ENCODE measurements around the gene PTPN11.
"Not testable (repeated sequence)": the region's sequence is repeated elsewhere in the genome, so short reads cannot be mapped to it uniquely, and the experiment has no call there.

PTPN11 gene

DNA sequence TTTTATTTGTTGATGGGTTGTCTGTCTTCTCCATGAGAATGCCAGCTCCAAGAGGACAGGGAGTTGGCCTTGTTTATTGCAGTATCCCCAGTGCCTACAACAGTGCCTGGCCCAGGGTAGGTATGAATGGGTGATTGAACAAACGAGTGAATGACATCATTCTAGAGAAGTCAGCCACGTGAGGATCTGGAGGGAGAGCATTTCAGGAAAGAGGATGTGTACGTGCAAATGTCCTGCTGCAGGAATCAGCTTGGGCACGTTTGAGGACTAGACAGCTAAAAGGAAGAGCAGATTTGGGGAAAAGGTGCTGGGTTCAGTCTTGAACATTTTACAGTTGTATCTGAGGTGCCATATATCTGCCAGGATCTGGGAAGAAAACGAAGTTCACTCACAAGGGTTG lies 97.1 kb downstream of the PTPN11 start:
- DNase-seq: no peak

DNA sequence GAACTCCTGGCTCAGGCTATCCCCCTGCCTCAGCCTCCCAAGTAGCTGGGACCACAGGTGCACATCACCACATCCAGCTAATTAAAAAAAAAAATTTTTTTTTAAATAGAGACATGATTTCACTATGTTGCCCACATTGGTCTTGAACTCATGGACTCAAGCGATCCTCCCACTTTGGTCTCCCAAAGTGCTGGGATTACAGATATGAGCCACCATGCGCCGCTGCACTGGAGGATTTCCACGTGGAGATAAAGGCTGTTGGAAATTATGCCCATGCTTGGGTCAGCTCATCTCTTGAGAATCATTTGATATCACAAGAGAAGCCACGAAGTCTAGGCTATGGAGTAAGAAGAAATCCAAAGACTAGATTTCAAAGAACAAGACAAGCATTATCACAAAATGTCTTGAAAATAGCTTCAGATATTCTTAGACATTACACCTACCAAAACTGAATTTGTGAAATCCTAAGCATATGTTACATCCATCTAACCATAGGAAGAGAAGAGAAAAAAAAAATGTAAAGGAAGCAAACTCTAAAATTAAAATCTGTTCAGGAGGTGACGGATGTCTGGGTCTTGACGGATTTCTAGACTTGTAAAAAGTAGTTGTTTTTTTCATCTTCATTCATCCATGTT lies 99.1 kb downstream of the PTPN11 start:
- no peak for DNase-seq

DNA sequence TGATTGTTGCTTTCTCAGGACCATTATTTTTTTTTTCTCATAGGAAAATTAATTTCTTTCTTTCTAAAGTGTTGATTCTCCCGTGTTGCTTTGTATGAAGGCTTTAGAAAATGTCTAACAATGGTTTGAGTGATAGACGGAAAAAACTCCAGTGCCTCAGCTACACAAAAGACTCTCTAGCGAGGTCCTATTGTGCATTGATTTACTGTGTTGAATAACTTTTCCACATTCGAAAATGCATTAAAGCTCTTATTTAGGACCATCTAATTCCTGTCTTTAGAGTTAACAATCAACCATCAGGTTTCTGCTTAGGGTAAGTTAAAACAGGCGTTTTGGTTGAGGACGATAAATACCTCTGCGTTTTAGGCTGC lies 99.6 kb downstream of the PTPN11 start:
- DNase-seq: no peak

DNA sequence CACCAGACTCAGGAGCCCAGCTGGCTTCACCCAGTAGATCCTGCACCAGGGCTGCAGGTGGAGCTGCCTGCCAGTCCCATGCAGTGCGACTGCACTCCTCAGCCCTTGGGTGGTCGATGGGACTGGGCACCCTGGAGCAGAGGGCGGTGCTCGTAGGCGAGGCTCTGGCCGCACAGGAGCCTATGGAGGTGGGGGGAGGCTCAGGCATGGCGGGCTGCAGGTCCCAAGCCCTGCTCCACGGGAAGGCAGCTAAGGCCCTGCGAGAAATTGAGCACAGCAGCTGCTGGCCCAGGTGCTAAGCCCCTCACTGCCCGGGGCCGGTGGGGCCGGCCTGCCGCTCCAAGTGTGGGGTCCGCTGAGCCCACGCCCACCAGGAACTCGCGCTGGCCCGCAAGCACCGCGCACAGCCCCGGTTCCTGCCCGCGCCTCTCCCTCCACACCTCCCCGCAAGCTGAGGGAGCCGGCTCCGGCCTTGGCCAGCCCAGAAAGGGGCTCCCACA lies 101.1 kb downstream of the PTPN11 start:
- DNase-seq: not testable (repeated sequence)

DNA sequence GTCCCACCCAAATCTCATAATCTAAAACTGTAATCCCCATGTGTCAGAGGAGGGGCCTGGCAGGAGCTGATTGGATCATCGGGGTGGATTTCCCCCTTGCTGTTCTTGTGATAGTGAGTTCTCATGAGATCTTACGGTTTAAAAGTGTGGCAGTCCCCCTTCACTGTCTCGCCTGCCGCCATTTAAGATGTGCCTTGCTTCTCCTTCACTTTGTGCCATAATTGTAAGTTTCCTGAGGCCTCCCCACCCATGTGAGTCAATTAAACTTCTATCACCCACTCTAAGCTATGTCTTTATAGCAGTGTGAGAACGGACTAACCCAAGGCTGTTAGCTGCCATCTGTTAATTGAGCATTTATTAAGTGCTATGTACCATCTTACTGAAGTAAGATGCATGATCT lies 105.1 kb downstream of the PTPN11 start:
- no peak for DNase-seq

DNA sequence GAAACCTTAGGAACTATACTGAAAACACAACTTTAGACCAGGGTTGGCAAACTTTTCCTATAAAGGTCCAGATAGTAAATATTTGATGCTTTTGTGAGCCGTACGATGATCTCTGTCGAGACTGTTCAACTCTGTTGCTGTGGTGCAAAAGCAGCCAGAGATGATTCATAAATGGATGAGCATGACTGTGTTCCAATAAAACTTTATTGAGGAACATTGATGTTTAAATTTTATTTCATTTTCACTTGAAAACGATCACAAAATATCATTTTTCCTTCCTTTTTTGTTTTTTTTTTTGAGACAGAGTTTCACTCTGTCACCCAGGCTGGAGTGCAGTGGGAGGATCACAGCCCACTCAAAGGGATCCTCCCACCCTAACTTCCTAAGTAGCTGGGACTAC lies 105.5 kb downstream of the PTPN11 start:
- no peak for DNase-seq

DNA sequence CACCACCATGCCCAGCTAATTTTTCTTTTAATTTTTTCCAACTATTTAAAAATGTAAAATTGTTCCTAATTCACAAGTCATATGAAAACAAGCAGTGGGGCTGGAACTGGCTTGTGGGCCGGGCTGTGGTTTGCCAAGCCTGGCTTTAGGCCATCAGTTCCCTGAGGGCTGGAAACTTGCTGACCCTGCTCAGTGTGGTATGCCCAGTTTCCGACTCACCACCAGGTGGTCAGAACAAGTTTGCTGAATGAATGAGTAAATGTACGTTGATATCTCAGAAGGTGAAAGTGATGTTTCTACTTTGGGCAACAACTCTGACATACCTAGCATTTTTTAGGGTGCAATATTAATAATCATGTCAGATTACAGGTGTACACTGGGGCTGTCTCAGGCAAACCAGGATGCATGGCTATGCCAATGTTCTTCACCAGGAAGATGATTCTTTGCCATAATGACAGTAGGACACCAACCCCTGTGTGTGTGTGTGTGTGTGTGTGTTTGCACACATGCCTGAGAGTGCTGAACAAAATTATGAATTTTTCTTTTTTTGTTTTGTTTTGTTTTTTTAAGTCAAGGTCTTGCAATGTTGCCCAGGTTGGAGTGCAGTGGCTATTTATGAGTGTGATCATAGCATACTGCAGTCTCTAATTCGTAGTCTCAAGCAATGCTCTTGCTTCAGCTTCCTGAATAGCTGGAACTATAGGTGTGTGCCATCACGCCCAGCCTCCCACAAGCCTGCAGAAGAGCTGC lies 106.1 kb downstream of the PTPN11 start:
- no peak for DNase-seq

DNA sequence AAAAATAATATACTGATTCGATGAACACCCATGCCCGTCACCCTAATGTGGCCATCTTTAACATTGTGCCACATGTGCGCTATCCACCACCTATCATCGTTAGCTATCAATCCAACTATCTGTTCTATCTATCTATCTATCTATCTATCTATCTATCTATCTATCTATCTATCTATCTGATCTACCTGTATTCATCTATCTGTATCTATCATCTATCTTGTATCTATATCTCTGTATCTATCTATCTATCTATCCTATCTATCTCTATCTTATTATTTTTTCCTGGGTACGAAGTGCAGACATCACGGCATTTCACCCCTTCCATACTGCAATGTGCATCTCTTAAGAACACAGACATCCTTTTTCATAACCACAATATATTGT lies 106.7 kb downstream of the PTPN11 start:
- no peak for DNase-seq

DNA sequence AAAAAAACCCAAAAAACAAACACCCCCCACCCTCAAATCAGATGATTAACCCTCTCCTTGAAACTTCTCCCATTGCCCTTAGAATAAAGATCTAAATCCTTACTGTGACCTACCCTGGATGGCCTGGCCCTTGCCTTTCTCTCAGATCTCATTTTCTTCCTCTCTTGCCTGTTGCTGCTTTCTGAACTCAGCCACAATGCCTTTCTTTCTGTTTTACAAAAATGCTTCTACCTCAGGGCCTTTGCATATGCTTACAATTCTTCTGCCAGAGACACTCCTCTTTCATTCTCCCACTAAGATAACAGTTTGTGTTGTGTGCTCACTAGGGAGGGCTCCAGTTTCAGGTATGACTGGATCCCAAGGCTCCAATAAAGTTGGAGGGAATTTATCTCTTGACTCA lies 108.3 kb downstream of the PTPN11 start:
- no peak for DNase-seq

DNA sequence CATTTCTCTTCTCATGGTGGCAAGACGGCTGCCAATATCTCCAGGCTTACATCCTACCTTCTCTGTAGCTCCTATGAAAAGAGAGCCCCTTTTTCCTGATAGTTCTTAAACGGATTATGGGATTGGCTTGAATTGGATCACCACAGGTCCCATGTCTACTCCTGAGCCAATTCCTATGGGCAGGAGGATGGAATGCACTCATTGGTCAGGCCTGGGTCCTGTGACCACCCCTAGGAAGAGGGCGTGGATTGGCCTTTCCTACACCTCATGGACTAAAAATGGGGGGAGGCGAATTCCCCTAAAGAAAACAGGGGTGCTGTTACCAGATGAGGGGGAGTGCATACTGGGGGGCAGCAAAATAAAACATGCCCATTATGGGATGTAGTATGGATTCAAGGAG lies 108.8 kb downstream of the PTPN11 start:
- no peak for DNase-seq

DNA sequence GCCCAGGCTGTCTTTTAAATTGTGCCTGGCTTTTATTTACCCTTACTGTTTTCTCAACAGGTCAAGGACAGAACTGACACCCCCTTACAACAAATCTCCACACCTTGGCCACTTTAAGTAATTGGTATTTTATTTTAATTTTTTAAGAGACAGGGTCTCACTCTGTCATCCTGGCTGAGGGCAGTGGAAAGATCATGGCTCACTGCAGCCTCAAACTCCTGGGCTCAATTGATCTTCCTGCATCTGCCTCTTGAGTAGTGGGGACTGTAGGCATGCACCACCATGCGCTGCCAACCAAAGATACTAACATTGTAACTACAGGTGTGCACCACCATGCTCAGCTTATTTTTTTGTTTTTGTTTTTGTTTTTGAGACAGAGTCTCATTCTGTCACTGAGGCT lies 109.8 kb downstream of the PTPN11 start:
- DNase-seq: no peak

DNA sequence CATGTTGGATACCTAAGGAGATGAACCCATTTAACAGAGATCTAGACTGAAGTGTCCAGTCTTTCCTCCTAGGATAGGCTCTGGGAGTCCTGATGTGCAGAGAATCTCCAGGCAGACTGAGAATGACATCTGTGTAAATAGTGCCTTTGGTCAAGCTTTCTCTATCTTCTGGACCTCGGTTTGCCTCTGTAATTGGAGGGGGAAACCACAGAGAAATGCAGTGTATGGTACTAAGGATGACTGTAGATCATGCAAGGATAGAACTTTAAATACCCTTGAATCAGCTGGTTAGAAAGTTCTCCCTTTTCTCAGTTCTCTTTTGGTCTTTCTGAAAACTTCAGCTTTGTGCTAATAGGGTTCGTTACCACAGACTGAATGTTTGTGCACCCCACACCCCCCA lies 112.2 kb downstream of the PTPN11 start:
- no peak for DNase-seq

DNA sequence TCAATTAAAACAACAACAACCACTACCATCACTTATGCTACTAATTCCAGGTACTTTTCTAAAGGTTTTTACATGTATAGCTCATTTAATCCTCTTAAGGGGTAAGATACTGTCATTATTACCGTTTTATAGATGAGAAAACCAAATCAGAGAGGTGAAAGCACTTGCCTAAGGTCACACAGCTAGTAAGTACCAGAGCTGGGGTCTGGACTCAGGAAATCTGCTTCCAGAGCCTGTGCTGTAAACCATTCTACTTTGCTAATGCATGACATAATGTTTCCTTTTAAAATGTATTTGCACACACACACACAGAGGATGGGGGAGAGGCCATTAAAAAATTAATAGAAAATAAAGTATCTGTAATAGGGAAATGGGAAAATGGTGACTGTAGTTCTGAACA lies 113.4 kb downstream of the PTPN11 start:
- DNase-seq: no peak

DNA sequence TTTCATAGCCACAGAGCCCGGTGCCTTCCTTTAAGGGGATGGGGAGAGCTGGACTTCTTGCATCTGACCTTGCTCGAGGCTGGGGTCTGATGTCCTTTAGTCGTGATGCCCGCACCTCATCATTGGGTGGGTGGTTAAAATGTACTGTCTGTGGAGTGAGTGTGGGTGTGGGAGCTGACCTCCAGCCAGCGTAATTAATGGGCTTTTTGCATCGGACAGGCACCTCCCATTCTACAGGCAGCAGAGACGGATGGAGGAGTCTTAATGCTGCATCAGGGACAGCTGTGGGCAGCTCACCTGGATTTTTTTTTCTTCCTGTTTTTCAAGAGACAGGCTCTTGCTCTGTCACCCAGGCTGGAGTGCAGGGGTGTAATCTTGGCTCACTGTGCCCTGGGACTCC lies 114.8 kb downstream of the PTPN11 start:
- no peak for DNase-seq

DNA sequence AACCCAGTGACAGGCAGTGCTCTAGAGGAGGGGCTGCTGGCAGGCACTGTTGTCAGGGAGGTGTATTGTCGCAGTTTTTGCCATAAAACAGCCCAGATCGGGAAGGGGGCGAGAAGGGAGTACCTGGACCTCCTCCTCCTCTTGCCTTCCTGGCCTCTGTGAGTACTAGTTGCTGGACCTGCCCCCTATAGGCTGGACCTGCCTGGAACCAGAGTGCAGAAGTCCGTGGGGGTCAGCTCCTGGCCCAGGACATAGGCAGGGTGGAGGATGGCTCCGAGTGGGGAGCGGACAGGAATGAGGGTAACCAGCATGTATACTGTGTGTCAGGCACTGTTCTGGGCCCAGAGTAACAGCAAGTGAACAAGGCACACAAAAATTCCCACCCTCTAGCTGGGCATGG lies 116.3 kb downstream of the PTPN11 start:
- DNase-seq: no peak

DNA sequence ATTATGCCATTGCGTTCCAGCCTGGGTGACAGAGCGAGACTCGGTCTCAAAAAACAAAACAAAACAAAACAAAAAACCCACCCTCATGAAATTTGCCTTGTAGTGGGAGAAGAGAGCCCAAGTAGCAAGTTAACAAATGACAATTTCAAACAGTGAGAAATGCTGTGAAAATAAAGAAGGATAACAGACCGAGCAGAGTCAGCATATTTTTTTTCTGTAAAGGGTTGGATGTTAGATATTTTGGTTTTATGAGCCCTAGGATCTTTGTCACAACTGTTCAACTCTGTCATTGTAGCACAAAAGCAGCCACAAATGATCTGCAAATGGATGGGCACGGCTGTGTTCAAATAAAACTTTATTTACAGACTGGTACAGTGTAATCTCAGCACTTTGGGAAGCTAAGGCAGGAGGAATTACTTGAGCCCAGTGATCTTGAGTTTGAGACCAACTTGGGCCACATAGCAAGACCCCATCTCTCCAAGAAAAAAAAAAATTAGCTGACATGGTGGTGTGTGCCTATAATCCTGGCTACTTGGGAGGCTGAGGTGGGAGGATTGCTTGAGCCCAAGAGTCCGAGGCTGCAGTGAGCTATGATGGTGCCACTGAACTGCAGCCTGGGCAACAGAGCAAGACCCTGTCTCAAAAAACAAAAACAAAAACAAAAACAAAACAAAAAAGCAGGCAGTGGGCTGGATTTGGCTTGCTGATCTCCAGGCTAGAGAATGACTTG lies 117.1 kb downstream of the PTPN11 start:
- DNase-seq: no peak

DNA sequence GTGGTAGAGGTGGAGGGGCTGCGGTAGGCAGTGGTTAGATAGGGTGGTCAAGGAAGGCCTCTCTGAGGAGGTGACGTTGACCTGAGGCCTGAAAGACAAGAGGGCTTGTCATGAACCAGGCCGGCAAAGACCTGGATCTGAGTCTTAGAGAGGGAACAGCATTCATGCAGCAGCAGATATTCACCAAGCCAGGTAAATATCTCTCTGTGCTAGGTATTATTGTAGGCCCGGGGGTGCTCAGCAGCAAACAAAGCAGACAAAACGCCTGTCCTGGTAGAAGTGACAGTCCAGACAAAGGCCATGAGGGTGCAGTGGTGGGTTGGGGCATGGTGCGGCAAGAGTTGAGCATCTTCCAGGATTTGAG lies 117.6 kb downstream of the PTPN11 start:
- no peak for DNase-seq

DNA sequence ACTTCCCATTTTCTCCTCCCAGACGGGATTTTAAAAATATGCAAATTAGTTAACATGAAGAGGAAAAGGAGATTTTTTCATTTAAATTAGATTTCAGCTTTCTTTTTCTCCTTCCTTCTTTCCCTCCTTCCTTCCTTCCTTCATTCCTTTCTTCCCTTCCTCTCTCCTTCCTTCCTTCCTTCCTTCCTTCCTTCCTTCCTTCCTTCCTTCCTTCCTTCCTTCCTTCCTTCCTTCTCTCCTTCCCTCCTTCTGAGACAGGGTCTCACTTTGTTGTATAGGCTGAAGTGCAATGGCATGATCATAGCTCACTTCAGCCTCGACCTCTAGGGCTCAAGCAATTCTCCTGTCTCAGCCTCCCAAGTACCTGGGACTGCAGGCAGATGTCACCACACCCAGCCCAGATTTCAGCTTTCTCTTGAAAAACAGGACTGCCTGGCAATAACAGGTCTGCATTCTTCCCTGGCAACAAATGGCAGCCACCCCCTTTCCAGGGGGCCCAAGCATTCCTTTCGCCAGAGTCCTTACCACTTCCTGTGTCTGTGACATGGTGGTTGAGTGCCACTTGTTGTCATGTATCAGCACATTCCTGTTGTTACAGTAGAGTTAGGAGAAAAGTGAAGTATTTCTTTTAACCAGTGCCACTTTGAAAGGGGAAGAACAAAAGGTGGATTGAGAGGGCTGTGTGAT lies 119.1 kb downstream of the PTPN11 start:
- no peak for DNase-seq

DNA sequence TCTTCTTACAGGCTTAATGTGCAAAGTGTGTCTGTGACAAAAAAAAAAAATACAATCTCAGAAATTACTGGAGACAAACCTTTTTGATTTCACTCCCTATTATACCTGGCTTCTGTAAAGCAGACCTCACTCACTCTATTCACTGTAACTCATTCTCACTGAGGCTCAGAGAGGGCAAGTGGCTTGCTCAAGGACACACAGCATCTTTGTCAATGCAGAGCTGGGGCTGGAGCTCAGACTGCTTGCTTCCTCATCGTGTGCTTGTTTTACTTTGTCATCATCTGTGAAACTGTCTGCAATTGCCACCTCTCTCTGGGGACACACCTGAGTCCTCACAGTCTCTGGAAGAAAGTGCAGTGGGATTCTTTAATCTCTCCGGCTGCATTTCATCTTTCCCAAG lies 120.0 kb downstream of the PTPN11 start:
- no peak for DNase-seq

DNA sequence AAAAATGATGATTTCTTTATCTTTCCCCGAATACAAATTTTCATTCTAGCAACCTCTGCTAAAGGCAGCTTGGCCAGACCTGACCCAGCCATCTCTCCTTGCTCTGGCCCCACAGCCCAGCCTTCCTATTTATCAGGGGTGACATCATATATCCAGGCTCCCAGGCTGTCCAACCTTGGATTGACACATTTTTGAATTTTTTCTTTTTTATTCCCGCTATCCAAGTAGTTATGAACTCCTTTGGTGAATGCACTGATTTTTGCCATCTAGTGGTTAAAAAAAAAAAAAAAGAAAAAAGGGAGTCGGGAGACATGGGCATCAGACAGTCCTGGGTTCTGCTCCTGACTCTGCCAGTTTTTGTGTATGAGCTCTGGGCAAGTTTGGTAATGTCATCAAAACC lies 120.5 kb downstream of the PTPN11 start:
- DNase-seq: no peak

DNA sequence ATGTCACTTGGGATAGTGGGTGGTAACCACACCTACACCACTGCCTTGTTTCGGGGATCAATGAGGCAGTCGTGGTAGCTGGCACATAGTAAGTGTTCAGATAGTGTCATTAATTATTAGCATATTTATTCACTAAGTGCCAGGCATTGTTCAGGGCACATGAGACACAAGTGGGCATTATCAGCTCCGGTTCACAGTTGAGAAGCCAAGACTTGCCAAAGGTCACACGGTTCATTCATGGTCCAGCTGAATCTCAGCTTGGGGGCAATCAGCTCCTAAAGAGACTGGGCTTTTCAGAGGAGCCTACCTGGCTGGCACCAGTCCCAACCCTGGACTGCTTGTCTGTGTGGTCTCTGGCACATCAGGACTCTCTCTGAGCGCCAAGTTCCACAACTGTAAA lies 121.3 kb downstream of the PTPN11 start:
- no peak for DNase-seq

DNA sequence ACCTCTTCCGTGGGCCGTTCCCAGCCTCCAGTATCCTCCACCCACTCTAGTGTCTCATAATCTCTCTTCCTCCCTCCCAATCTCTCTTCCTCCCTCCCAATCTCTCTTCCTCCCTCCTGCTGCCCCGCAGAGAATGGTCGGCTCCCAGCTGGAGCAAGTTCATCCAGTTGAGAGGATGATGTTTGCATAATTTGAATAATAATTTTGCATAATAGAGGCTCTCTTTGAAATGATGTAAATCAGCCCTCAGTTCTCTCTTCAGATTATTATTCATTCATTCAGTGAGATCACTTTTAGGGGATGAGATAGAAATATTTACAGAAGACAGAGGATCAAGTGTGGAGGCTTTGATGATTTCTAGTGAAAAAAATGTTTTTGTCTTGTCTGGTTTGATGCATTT lies 125.0 kb downstream of the PTPN11 start:
- DNase-seq: no peak

DNA sequence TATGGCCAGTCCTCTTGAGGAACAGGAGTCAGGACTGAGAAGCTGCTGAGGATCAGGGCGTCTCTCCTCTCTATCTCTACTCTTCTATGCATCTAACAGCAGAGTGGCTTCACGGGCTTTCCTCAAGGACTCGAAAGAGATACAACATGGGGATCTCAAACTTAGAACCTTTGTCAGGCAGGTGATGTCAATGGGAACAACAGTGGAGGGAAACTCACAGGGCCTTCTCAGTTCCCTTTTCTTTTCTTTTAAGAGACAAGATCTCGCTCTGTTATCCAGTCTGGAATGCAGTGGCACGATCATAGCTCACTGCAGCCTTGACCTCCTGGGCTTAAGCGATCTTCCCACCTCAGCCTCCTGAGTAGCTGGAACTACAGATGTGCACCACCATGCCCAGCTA lies 127.6 kb downstream of the PTPN11 start:
- no peak for DNase-seq

DNA sequence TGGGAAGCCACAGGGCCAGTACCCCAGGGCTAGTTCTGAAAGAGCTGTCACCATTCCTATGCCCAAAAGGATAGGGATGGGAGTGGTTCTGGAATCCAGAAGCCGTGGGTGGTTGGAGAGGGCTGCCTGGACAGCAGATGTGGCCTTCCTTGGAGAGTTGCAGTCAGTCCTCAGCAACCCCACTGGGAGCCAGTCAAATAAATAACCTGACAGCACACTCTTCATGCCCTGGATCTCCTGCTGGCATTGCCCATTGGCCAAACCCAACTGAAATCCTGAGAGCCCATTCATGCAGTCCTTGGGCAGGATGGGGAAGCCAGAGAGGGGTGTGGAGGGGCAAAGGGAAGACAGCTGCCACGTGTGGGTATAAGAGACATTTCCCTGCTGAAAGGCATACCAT lies 128.2 kb downstream of the PTPN11 start:
- DNase-seq: no peak
